Measurements from ENCODE around the gene AFG3L2. TPM values are rescaled to one million over a fixed set of nuclear protein-coding genes. Genes with fewer than 3 reads are reported as not detected.

AFG3L2 gene
- total and polyA plus RNA-seq, 4 donors: 22.5 to 55.4 (median 27.6) TPM

GRCh38 chr18:12420821-12421421, 43.9 kb upstream of the AFG3L2 start:
- Histone ChIP-seq H3K36me3 (ENCODE audit: control insufficient read depth in 4 of 4, insufficient read depth in 3 of 4, low read depth in 1 of 4, low read length in 3 of 4) (peaks cover 0 to 1% (median 0%) of the 10 kb centered on the region in 4 donors), H3K27me3 (ENCODE audit: control insufficient read depth in 4 of 4, insufficient read depth in 4 of 4, low read length in 3 of 4) (no peaks in the 10 kb centered on the region), H3K9ac (ENCODE audit: low read depth in 1 of 2, low read length in 2 of 2) (no peak overlapping the region), H3K27ac (ENCODE audit: low read depth in 1 of 2, low read length in 2 of 2) (no peak overlapping the region), H3K4me3 (ENCODE audit: low read depth in 1 of 3, low read length in 3 of 3) (no peak overlapping the region), H3K9me3 (ENCODE audit: control insufficient read depth in 4 of 4, low read length in 3 of 4) (no peaks in the 10 kb centered on the region), H3K4me1 (ENCODE audit: control insufficient read depth in 4 of 4, insufficient read depth in 4 of 4, low read length in 3 of 4) (peaks cover 0 to 6% (median 4%) of the 10 kb centered on the region in 4 donors)
- TF ChIP-seq GABPA (IDR thresholded peaks at IDR 0.05 in 1 of 2, conservative IDR thresholded peaks at IDR 0.05 in 1 of 2): no peak
- TF ChIP-seq JUND (IDR thresholded peaks at IDR 0.05): no peak
- no peak for TF ChIP-seq REST (IDR thresholded peaks at IDR 0.05)
- no peak for TF ChIP-seq CTCF (IDR thresholded peaks at IDR 0.05; ENCODE audit: low read depth, low read length, missing input control)
- no peak for TF ChIP-seq SP1 (IDR thresholded peaks at IDR 0.05)
- no peak for TF ChIP-seq EGR1 (IDR thresholded peaks at IDR 0.05; ENCODE audit: low read depth in 2 of 2)
- TF ChIP-seq TAF1 (conservative IDR thresholded peaks at IDR 0.05): no peak
- no peak for TF ChIP-seq YY1 (IDR thresholded peaks at IDR 0.05)
- TF ChIP-seq RAD21 (IDR thresholded peaks at IDR 0.05): no peak
- TF ChIP-seq HNF4A (conservative IDR thresholded peaks at IDR 0.05): no peak
- TF ChIP-seq NR2F2 (IDR thresholded peaks at IDR 0.05): no peak
- TF ChIP-seq FOXA1 (IDR thresholded peaks at IDR 0.05): no peak
- TF ChIP-seq ZBTB33 (IDR thresholded peaks at IDR 0.05): no peak
- TF ChIP-seq MAX (IDR thresholded peaks at IDR 0.05): no peak
- no peak for TF ChIP-seq RXRA (IDR thresholded peaks at IDR 0.05)
- TF ChIP-seq HNF4G (IDR thresholded peaks at IDR 0.05): no peak
- no peak for DNase-seq (ENCODE audit: low spot score)
- WGBS: 55% methylated on average over 27 of the region's 27 CpGs

- Histone ChIP-seq H3K9ac (ENCODE audit: low read depth in 1 of 2, low read length in 2 of 2) (no peak overlapping the region), H3K27me3 (ENCODE audit: control insufficient read depth in 4 of 4, insufficient read depth in 4 of 4, low read length in 3 of 4) (no peaks in the 10 kb centered on the region), H3K9me3 (ENCODE audit: control insufficient read depth in 4 of 4, low read length in 3 of 4) (no peaks in the 10 kb centered on the region), H3K36me3 (ENCODE audit: control insufficient read depth in 4 of 4, insufficient read depth in 3 of 4, low read depth in 1 of 4, low read length in 3 of 4) (no peaks in the 10 kb centered on the region), H3K4me1 (ENCODE audit: control insufficient read depth in 4 of 4, insufficient read depth in 4 of 4, low read length in 3 of 4) (peaks cover 0 to 6% (median 4%) of the 10 kb centered on the region in 4 donors), H3K4me3 (ENCODE audit: low read depth in 1 of 3, low read length in 3 of 3) (no peak overlapping the region), H3K27ac (ENCODE audit: low read depth in 1 of 2, low read length in 2 of 2) (no peak overlapping the region)
- WGBS: 93% methylated on average over 4 of the region's 4 CpGs
- TF ChIP-seq YY1 (IDR thresholded peaks at IDR 0.05) (no peak), NR2F2 (IDR thresholded peaks at IDR 0.05) (no peak), HNF4A (conservative IDR thresholded peaks at IDR 0.05) (no peak), REST (IDR thresholded peaks at IDR 0.05) (no peak), CTCF (IDR thresholded peaks at IDR 0.05; ENCODE audit: low read depth, low read length, missing input control) (no peak), HNF4G (IDR thresholded peaks at IDR 0.05) (no peak), MAX (IDR thresholded peaks at IDR 0.05) (no peak), RXRA (IDR thresholded peaks at IDR 0.05) (no peak), TAF1 (conservative IDR thresholded peaks at IDR 0.05) (no peak), JUND (IDR thresholded peaks at IDR 0.05) (no peak), SP1 (IDR thresholded peaks at IDR 0.05) (no peak)
- DNase-seq (ENCODE audit: low spot score): no peak
Measured at GRCh38 chr18:12417687-12418086, 40.7 kb upstream of the AFG3L2 start.
